Peyer's patch (tissue), 4 donors: ENCODE measurements around the gene GRIK4.

Experiments
- POLR2A ChIP-seq, 2 donors: fragments of 450-650 bp; IDR thresholded peaks; one replicate each; pipeline ENCODE4 v1.5.1; 2017; ENCODE audit warnings: antibody characterized with exemption in 2 of 2, mild to moderate bottlenecking in 2 of 2, moderate library complexity in 2 of 2
- TF ChIP-seq, protein P1 (sequence below), 6 experiments: fragments of 450-650 bp in 4 of 6; fragments of 200-600 bp in 2 of 6; sonication (generic) in 1 of 6; IDR thresholded peaks; one replicate each; pipeline ENCODE4 v1.5.1; 2017 to 2019; ENCODE audit warnings: antibody characterized with exemption in 6 of 6, mild to moderate bottlenecking in 3 of 6, moderate library complexity in 1 of 6

DNA sequence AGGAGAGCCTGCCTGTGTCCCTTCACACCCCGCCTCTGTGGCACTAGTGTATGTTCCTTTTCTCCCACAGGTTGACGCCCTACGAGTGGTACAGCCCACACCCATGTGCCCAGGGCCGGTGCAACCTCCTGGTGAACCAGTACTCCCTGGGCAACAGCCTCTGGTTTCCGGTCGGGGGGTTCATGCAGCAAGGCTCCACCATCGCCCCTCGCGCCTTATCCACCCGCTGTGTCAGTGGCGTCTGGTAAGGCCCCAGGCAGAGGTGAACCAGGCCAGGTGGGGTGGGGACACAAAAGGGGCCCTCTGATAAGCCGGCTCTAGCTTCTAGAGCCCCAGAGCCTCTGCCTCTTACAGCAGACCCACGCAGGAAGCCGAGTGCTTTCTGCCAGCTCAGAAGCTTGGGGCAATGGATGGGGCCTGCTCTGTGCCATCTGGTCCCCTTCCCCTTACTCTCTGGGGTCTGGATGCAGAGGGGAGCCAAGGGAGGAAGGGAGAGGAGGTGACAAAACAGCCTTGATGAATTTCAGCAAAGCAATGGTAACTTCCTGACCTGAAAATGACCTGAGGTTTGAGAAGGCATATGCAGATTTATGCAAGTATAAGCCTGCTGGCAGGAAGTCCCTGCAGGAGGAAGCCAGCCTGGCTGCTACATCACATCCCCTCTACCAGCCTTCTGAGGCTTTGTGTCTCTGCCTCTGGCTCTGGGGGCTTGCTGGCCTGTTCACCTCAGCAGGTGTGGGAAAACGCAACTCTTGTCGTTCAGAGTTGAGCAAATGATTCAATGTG is 445.4 kb downstream of the GRIK4 start:
- TF ChIP-seq, protein P1, sequence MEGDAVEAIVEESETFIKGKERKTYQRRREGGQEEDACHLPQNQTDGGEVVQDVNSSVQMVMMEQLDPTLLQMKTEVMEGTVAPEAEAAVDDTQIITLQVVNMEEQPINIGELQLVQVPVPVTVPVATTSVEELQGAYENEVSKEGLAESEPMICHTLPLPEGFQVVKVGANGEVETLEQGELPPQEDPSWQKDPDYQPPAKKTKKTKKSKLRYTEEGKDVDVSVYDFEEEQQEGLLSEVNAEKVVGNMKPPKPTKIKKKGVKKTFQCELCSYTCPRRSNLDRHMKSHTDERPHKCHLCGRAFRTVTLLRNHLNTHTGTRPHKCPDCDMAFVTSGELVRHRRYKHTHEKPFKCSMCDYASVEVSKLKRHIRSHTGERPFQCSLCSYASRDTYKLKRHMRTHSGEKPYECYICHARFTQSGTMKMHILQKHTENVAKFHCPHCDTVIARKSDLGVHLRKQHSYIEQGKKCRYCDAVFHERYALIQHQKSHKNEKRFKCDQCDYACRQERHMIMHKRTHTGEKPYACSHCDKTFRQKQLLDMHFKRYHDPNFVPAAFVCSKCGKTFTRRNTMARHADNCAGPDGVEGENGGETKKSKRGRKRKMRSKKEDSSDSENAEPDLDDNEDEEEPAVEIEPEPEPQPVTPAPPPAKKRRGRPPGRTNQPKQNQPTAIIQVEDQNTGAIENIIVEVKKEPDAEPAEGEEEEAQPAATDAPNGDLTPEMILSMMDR (IDR thresholded peaks at IDR 0.05): no peak
- no peak for TF ChIP-seq POLR2A (IDR thresholded peaks at IDR 0.05)
